Fibroblast of peridontal ligament (primary cell): Measurements from ENCODE around the gene CFAP299.
"Not testable (repeated sequence)": the region's sequence is repeated elsewhere in the genome, so short reads cannot be mapped to it uniquely, and the experiment has no call there.

Experiments used
- DNase-seq: peaks from one replicate; pipeline ENCODE4 v3.0.0-alpha.2; 2010; ENCODE audit errors: extremely low read depth

Gene CFAP299

DNA sequence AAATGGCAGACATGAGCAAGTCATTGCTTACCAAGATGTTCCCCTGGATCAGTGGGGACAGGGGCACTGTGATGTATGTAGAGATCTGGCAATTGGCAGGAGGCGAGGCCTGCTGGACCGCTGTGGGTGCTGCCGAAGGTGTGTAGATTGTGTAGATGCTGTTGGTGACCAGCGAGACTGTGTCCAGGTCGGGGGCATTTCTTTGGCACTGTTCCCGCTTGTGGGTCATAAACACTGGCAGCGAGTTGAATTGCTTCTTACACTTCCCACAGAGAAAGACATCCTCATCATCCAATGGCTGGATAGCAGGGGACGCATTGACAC, 52.7 kb downstream of the CFAP299 start:
- no peak for DNase-seq

DNA sequence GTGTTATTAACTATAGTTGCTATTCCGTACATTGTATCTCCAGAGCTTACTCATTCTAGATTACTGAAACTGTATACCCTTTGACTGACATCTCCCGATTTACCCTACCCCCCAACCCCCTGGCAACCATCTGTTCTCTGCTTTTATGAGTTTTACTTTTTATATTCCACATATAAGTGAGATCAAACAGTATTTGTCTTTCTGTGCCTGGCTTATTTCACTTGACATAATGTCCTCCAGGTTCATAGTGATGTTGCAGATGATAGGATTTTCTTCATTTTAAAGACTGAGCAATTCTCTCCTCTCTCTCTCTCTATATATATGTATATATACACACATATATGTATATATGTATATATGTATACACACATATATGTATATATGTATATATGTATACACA, 54.6 kb downstream of the CFAP299 start:
- DNase-seq = no peak

DNA sequence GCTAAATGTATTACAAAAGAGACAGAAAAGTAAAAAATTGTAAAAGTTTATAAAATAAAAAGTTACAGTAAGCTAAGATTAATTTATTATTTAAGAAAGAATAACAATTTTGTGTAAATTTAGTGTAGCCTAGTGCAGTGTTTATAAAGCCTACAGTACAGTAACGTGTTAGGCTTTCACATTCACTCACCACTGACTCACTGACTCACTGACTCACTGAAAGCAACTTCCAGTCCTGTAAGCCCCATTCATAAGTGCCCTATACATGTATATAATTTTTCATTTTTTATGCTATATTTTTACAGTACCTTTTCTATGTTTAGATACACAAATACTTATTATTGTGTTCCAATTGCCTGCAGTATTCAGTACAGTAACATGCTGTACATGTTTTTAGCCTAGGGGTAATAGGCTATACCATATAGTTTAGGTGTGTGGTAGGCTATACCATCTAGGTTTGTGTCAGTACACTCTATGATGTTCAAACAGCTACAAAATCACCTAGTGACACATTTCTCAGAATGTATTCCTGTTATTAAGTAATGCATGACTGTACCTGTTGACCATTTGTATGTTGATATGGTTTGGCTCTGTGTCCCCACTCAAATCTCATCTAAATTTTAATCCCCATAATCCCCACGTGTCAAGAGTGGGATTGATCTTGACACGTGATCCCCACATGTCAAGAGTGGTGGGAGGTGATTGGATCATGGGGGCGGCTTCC, 57.9 kb downstream of the CFAP299 start:
- peak; percentile 82 for DNase-seq

DNA sequence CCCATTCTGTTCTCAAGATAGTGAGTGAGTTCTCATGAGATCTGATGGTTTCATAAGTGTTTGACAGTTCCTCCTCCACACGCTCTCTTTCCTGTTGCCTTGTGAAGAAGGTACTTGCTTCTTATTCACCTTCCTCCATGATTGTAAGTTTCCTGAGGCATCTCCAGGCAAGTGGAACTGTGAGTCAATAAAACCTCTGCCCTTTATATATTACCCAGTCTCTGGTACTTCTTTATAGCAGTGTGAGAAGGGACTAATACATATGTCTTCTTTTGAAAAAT, 58.4 kb downstream of the CFAP299 start:
- no peak for DNase-seq

DNA sequence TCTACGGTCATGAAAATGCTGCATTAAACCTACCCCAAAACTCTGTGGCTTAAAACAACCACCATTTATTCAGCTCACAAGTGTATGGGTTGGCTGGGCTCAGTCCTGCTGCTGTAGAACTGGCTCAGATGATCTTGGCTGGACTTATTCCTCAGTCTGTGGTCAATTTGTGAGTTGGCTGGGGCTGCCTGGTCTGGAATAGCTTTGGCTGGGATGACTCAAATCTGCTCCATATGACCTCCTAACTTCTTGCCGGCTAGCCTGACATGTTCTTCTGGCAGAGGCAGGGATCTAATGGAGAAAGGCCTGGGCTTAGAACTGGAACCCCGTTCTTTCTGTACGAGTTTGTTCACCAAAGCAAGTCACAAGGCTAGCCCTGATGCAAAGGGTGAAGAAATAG, 71.7 kb downstream of the CFAP299 start:
- peak; percentile 95 for DNase-seq

DNA sequence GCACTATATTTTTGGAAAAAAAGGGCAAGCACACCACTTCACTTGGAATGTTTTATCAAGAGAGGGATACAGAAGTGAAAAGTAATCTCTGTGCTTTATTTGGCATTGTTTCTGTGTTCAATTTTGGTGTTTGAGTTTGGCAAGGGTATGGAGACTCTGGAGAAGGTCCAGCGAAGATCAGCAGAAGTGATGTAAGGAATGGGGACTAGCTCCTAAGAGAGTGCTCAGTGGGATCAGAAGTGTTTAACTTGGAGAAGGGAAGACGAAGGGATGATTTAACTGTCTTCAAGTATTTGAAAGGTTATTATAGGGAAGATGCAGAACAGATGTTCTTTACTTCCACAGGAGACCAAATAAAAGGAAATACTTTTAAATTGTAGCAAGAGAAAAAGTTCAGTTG, 74.3 kb downstream of the CFAP299 start:
- DNase-seq = peak; percentile 72

DNA sequence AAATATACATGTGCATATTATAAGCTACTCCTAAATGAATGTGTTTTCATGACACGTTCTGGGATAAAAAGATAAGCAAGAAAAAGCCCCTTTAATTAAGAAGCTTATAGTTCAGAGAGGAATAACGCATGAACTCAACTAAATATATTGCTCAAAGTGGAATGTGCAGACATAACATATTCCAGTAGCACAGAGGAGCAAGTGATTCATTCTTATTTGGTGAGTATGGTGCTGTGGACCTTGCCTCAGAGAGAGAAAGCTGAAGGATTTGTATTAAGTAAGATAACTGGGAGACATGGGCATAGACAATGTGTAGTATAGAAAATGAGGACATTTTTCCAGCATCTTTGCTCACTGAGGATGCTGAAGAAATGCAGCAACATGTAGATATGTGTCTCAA, 76.8 kb downstream of the CFAP299 start:
- no peak for DNase-seq

DNA sequence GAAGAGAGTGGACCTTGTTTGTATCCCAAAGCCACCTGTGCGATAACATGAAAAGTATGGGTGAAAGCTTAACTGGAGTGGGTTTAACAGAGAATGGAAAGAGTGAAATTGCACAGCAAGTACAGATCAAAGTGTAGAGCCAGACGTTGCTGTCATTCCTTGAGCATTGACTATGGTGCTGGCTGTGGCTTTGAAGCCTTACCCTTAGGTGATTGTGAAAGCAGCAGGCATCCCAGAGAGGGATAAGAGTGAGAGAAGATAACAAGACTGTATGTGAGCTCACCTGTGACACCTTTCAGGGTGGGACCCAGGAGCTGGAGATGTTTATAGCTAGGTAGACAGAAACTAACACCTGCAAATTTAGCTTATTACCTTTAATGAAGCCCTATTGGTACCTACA, 77.6 kb downstream of the CFAP299 start:
- DNase-seq = no peak

DNA sequence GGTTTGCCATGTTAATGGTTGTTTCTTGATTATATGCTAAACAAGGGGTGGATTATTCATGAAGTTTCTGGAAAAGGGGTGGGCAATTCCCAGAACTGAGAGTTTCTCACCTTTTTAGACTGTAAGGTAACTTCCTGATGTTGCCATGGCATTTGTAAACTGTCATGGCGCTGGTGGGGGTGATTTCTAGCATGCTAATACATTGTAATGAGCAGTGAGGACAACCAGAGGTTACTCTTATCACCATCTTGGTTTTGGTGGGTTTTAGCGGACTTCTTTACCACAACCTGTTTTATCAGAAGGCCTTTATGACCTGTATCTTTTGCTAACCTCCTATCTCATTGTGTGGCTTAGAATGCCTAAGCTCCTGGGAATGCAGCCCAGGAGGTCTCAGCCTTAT, 81.5 kb downstream of the CFAP299 start:
- DNase-seq = no peak

DNA sequence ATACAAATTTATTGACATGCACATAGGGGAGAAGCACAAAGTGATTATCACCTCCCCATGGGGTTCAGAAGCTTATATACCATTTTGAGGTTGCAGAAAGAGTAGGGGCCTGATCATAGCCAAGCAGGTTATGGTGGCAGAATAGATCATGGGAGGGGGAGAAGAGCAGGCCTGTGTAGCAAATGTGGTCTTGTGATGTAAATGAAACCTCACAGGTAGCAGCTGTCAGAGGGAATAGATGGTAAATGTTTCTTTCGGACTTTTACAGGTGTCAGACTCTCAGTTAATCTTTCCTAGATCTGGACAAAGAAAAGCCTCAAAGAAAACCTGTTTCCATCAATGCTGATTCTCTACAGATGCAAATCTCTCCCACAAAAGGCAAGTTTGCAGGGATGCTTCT, 84.4 kb downstream of the CFAP299 start:
- DNase-seq = no peak

DNA sequence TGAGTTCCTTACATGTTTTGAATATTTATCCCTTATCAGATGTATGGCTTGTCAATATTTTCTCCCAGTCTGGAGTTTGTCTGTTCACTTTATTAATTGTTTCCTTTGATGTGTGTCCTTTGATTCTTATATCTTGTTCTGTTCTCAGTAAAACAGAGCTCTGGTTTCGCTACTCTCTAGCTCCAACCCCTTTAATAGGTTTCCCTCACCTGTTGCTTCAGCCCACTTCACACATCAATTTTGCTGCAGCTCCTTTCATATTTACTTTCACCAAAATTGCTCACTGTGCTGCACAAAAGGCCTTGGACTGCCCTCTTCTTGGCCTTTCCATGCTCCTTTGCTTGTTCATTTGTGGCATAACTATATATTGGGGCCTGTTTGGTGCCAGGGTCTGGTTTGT, 85.1 kb downstream of the CFAP299 start:
- no peak for DNase-seq

DNA sequence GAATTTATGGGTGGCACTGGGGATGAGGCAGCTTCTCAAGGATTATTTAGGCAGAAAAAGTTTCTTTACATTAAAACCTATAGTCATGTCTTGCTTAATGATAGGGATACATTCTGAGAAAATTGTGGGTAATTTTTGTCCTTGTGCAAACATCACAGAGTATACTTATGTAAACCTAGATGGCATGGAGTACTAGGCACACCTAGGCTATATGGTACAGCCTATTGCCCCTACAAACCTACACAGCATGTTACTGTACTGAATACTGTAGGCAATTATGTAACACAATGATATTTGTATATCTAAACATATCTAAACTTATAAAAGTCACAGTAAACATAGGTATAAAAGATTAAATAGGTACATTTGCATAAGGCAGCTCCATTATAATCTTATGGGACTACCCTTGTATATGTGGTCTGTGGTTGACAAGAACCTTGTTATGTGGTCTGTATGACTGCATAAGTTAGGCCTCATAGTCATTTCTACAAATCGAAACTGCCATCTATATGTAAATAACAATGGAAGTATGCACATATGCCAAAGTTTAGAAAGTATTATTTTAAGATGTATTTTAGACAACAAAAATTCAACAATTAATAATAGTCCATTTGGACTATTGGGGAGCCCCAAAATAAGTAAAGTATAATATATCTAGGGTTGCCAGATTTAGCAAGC, 87.3 kb downstream of the CFAP299 start:
- no peak for DNase-seq

DNA sequence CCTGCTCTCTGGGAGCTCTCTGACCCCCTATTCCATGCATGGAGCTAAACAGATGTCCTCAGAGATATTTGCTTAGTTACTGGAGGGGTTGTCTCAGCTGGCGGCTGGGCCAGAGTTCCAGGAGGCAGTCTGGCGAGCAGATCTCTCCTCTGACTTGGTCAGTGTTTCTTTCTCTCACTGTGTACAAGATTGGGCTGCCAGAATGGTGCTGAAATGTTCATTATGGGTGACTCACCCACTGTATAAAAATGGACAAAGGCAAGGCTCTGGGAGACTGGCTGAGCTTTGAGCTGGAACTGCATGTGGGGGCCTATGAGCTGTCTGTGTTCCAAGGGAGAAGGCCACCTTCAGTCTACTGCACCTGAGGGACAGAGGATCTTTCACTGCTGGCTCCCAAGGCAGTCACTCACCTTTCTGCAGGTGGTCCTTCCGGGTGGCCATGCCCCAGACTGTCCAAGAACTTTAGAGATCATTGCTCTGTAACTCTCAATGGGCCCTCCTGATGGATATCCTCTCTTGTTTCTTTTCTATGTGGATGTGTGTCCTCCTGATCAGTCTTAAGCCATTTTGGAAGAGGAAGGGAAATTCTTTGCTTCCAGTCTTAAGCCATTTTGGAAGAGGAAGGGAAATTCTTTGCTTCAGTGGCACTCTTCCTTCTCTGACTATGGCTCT, 88.2 kb downstream of the CFAP299 start:
- DNase-seq = no peak

DNA sequence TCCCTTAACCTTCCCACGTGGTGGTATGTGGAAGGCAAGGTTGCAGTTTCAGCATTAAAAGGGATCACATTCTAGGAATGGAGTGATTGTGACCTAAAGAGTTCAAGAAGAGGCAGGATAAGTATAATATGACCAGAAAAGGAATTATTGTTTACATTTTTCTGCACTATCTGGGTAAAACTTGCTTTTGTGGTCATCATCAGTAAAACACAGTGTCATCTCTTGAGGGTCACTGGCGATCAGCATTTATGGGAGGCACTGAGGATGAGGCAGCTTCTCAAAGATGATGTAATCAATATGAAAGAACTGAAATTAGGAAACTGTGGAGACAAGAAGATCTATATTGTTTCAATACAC, 88.7 kb downstream of the CFAP299 start:
- DNase-seq = peak; percentile 46

DNA sequence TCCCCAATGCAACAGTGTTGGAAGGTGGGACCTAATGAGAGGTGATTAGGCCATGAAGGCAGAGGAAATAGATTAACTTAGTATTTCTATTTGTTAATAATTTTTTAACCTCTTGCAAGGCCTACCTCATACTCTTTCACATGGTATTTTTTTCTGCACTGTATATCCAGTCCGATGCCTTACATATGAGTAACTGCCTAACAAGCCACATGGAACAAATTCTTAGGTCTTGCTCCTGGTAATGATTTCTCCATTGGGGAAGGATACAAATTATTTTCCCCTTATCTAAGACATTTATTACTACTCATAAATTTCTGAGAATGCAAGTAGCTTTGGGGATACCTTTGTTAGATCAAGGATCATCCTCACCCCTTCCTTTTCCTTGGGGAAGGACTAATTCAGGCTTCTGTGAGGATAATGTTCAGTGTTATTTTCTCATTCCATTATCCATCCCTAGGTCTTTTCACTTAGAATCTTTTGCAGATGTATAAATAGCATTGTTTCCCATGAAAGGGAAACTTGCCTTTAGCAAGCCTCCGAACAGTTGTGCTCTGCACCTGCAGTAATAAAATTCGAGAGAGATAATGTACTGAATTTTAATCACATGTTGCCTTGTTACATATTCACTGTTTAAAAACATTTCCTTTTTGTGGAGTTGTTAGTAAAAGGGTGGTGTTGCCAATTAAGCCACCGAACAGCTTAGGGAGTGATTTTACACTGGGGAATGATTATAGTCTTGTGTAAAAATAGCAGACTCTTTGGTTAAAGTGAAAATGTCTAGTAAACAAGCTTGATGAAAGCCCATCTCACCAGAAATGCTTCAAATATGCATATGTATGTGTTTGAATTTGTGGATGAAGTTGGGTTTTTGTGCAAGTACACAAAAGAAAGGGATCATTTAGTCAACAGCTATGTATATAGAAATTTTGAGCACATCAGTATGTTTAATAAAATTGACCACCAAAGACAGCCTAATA, 89.9 kb downstream of the CFAP299 start:
- no peak for DNase-seq

DNA sequence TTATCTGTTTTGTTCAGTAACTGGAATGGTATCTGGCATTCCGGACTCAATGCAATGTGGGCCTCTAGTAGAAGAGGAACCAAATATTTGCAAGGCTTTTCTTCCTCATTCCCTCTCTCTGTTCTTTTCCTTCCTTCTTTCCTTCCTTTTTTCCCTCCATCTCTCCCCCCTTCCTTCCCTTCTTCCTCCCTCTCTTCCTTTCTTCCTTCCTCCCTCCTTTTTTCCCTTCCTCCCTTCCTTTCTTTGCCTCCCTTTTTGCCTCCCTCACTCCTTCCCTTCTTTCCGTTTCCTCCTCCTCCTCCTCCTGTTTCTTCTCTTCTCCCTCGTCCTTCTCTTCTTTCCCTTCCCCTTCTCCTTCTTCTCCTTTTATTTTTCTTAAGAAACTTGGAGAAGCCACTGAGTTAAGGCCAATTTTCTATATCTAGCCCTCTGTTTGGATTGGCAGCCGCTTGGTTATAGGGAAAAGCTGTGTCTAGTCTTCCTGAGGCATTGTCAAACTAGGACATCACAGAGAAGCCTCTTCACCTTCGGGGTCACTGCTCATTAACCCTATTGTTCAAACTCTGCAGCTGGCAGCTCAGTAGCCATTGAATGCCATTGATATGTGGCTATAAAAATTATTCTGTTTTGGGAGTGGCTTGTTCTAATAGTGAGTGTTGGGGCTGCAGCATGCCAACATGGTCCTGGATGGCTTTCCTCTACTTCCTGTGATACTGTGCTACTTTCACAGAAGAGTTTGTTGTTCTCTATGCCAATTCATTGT, 95.9 kb downstream of the CFAP299 start:
- DNase-seq = no peak

DNA sequence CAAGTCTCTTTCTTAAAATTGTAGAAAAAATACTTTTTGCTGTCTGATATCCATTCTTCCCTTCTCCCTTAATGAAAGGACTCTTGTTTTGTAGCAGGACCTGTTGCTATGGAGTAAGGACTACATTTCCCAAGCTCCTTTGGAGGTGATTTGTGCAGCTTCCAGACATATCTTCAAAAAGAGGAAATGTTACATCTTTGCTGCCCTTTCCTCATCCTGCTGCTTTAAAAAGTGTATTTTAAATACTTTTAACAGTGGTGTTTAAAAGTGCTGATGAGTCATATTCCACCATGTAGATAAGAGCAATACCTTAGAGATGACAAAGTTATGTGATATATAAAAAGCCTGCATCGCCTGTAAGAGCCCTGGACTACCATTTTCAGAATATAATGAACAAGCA, 98.7 kb downstream of the CFAP299 start:
- DNase-seq = peak; percentile 36

DNA sequence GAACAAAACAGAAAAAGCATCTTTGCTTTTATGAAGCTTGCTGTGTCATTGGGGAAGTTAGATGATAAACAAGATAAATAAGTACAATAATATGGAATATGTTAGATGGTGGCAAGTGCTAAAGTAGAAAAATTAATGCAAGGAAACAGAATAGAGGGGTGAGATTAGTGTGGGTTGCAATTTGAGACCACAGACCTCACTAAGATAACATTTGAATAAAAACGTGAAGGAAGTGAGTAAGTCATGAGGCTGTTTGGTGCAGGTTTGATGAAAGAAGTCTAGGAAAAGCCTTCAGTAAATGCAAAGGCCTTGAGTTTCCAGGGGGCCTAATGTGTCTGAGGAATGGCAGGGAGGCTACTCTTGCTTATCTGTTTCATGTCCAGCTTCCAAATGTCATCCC, 102.5 kb downstream of the CFAP299 start:
- DNase-seq = no peak

DNA sequence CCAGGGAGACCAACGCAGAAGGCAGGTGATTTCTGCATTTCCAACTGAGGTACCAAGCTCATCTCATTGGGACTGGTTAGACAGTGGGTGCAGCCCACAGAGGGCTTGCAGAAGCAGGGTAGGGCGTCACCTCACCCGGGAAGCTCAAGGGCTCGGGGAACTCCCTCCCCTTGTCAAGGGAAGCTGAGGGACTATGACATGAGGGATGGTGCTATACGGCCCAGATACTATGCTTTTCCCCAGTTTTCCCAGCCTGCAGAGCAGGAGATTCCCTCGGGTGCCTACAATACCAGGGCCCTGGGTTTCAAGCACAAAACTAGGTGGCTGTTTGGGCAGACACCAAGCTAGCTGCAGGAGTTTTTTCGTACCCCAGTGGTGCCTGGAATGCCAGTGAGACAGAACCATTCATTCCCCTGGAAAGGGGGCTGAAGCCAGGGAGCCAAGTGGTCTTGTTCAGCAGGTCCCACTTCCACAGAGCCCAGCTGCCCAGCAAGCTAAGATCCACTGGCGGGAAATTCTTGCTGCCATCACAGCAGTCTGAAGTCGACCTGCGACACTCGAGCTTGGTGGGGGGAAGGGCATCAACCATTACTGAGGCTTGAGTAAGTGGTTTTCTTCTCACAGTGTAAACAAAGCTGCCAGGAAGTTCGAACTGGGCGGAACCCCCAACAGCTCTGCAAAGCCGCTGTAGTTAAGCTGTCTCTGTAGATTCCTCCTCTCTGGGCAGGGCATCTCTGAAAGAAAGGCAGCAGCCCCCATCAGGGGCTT, 103.9 kb downstream of the CFAP299 start:
- DNase-seq = not testable (repeated sequence)

DNA sequence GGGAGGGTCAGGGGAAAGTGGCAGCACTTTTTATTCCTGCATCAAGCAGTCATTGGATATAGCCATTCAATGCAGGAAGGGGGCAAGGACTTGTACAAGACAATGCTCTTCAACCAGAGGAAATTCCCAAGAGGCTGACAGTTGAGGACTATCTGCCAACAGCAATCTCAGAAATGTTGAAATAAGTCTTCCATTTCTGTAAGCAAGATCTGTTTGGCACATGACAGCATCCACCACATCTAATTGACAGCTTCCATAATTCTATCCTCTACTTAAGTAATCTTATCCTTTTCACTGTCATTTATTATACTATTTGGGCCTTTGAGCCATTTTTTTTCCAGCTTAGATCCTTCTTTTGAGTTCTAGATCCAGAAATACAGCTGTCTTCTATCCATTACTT, 110.7 kb downstream of the CFAP299 start:
- peak; percentile 61 for DNase-seq

DNA sequence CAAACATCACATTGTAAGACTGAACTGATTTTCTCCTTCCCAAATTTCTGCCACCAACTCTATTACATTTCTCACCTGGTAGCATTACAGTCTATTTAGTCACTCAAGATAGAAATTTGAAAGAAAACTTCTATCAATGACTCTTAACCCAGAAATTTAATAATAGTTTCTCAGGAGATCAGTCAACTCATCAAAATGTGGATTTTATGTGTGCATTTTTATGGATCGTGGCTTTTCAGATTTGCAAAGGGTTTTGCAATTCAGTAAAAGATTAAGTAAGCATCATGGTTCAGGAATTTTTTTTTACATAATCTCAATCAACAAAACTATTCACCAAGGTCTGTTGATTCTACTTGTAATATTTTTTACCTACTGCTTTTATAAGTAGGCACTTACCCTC, 111.1 kb downstream of the CFAP299 start:
- peak; percentile 79 for DNase-seq
